ENCODE measurements around the gene MYCBP2.

- TF ChIP-seq CTCF (conservative IDR thresholded peaks at IDR 0.05) (no peak), EZH2 (IDR thresholded peaks at IDR 0.05; ENCODE audit: low read depth) (no peak)
Observed at GRCh38 chr13:77333594-77333993, 6.7 kb upstream of the MYCBP2 start.
